ENCODE results near the gene ADTRP.

ADTRP gene

DNA sequence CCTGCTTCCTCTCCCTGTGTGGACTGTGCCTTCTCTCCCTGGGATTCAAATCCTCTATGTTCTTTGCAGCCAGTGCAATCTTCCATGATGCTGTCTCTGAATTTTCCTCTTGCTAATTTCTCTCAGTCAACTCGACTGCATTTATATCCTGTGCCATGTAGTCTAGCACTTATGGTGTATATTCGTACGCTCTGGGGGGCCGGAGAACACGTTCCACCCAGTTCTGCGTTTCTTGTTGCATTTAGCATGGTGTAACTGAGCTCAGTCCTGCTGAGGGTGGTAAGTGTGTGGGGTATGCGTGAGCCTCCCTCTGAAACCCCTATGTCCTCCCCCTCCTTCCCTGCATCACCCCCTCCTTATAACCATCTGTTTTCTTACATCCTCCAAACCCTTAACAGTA is 42.0 kb downstream of the ADTRP start:
- Histone ChIP-seq H3K36me3 (ENCODE audit: control insufficient read depth, insufficient read depth, low read length) (no peaks in the 10 kb centered on the region), H3K27me3 (ENCODE audit: control insufficient read depth, insufficient read depth, low read length) (no peaks in the 10 kb centered on the region), H3K9me3 (ENCODE audit: control insufficient read depth, insufficient read depth, low read length) (no peaks in the 10 kb centered on the region), H3K9ac (ENCODE audit: low read depth, low read length) (no peak overlapping the region), H3K4me1 (ENCODE audit: control insufficient read depth, insufficient read depth, low read length) (no peaks in the 10 kb centered on the region), H3K4me3 (ENCODE audit: low read depth, low read length) (no peak overlapping the region), H3K27ac (ENCODE audit: low read depth, low read length) (no peak overlapping the region)

DNA sequence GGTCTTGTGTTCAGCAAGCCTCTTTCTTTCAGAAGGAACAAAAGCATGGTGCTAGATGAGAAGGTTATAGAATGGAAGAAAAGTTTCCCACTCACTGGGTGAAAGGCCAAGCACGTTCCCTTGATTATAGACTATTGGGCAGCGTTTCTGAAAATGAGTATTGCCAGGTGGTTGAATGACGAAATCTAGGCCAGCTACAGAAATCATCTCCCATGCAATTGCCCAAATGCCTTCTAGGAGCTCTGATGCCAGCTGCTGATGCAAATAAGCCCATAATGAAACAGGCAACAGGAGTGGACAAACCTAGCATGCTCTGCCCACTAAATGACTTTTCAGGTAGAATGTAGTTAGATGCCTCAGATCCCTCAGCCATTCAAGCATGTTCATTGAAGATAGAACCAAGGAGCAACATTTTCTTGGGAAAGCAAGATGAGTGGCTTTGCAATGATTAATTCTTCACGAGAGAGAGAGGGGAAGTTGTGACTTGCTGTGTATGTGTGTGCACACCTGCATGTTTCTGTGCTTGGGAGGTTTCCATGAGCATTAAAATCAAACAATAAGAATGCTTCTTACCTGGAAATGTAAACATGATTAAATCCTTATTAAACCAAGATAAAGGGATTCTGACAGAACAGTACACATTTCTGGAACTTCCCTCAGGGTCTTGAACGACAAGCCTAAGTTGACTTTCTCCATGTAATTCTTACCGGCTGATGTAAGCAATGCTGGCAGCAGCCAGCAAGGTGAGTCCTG is 43.6 kb downstream of the ADTRP start:
- Histone ChIP-seq H3K4me1 (ENCODE audit: control insufficient read depth, insufficient read depth, low read length) (no peaks in the 10 kb centered on the region), H3K27me3 (ENCODE audit: control insufficient read depth, insufficient read depth, low read length) (no peaks in the 10 kb centered on the region), H3K36me3 (ENCODE audit: control insufficient read depth, insufficient read depth, low read length) (no peaks in the 10 kb centered on the region), H3K9ac (ENCODE audit: low read depth, low read length) (no peak overlapping the region), H3K9me3 (ENCODE audit: control insufficient read depth, insufficient read depth, low read length) (no peaks in the 10 kb centered on the region), H3K4me3 (ENCODE audit: low read depth, low read length) (no peak overlapping the region), H3K27ac (ENCODE audit: low read depth, low read length) (no peak overlapping the region)

DNA sequence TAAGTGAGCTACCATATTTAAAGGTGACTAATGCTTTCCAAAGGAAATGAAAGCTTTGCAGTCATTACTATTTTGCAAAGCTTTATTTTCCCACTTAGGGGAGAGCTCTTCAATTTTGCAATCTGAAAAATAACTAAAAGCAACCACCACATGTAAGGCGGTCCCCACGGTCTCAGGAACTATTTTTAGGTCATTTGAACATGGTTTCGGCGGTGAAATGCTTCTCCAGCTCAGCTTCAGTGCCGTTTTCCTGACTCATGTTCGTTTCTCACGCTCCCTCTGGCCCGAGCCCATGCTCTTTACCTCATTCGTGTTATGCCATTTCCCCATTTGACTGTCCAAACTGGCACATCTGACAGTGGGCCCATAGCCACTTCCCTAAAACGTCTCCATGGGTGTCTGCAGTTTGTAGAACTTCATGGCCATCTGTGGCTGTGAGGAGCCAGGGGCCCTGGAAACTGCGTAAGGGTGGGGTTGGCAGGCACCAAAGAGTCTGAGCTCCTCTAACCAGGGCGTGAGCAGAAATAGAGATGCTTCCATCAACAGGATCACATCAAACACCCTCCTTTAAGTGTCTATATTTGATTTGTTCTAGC is 46.5 kb downstream of the ADTRP start:
- H3K27ac ChIP-seq (ENCODE audit: low read depth, low read length): no peak overlapping the region
- H3K36me3 ChIP-seq (ENCODE audit: control insufficient read depth, insufficient read depth, low read length): no peaks in the 10 kb centered on the region
- 0 out of 2 replicates have a peak, but pooled peaks cover 7% of the 10 kb centered on the region for H3K4me1 ChIP-seq (ENCODE audit: control insufficient read depth, insufficient read depth, low read length)
- no peaks in the 10 kb centered on the region for H3K9me3 ChIP-seq (ENCODE audit: control insufficient read depth, insufficient read depth, low read length)
- H3K9ac ChIP-seq (ENCODE audit: low read depth, low read length): no peak overlapping the region
- no peaks in the 10 kb centered on the region for H3K27me3 ChIP-seq (ENCODE audit: control insufficient read depth, insufficient read depth, low read length)
- H3K4me3 ChIP-seq (ENCODE audit: low read depth, low read length): no peak overlapping the region

GRCh38 chr6:11731423-11731822 is 47.2 kb downstream of the ADTRP start:
- Histone ChIP-seq H3K9me3 (ENCODE audit: control insufficient read depth, insufficient read depth, low read length) (no peaks in the 10 kb centered on the region), H3K27ac (ENCODE audit: low read depth, low read length) (no peak overlapping the region), H3K4me3 (ENCODE audit: low read depth, low read length) (no peak overlapping the region), H3K27me3 (ENCODE audit: control insufficient read depth, insufficient read depth, low read length) (no peaks in the 10 kb centered on the region), H3K9ac (ENCODE audit: low read depth, low read length) (no peak overlapping the region), H3K36me3 (ENCODE audit: control insufficient read depth, insufficient read depth, low read length) (no peaks in the 10 kb centered on the region), H3K4me1 (ENCODE audit: control insufficient read depth, insufficient read depth, low read length) (0 out of 2 replicates have a peak, but pooled peaks cover 7% of the 10 kb centered on the region)

DNA sequence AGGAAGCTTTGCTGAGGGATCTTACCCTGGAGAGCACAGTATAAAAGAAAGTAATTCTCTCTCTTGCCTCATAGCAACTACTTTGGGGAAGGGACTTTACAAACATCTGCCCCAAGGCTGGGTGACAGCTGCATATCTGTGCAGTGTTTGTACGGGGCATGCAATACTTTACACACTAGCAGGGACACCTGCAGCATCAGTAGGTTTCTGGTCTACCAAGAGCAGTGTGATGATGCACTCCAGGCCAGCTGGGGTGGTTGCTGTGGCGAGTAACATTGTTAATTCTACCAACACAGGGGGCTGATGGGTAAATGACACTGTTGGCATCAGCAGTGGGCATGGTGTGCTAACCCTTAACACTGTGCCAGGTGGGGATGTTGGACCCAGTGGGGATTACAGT is 48.0 kb downstream of the ADTRP start:
- H3K27ac ChIP-seq (ENCODE audit: low read depth, low read length): no peak overlapping the region
- no peak overlapping the region for H3K9ac ChIP-seq (ENCODE audit: low read depth, low read length)
- no peak overlapping the region for H3K4me3 ChIP-seq (ENCODE audit: low read depth, low read length)
- H3K9me3 ChIP-seq (ENCODE audit: control insufficient read depth, insufficient read depth, low read length): no peaks in the 10 kb centered on the region
- H3K4me1 ChIP-seq (ENCODE audit: control insufficient read depth, insufficient read depth, low read length): 0 out of 2 replicates have a peak, but pooled peaks cover 7% of the 10 kb centered on the region
- H3K27me3 ChIP-seq (ENCODE audit: control insufficient read depth, insufficient read depth, low read length): no peaks in the 10 kb centered on the region
- no peaks in the 10 kb centered on the region for H3K36me3 ChIP-seq (ENCODE audit: control insufficient read depth, insufficient read depth, low read length)

DNA sequence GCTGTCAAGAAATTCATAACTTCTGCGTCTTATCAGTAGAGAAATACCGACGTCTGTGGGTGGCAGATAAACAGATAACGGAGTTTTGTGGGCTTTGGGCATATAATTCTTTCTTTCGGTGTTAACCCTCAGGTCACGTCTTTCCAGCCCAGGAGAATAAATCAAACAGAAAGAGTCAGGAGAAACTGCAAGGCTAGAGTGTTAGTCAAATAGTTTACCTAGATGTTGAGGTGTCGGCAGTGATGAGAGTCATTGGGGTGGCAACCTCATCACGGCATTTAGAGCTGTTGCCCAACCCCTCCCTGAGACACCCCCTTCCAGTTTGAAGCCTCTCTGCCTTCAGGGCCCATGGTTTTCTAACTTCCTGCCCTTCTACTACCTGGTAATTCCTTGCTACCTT is 49.5 kb downstream of the ADTRP start:
- no peaks in the 10 kb centered on the region for H3K27me3 ChIP-seq (ENCODE audit: control insufficient read depth, insufficient read depth, low read length)
- no peaks in the 10 kb centered on the region for H3K36me3 ChIP-seq (ENCODE audit: control insufficient read depth, insufficient read depth, low read length)
- H3K27ac ChIP-seq (ENCODE audit: low read depth, low read length): no peak overlapping the region
- no peak overlapping the region for H3K9ac ChIP-seq (ENCODE audit: low read depth, low read length)
- no peak overlapping the region for H3K4me3 ChIP-seq (ENCODE audit: low read depth, low read length)
- H3K4me1 ChIP-seq (ENCODE audit: control insufficient read depth, insufficient read depth, low read length): 0 out of 2 replicates have a peak, but pooled peaks cover 7% of the 10 kb centered on the region
- H3K9me3 ChIP-seq (ENCODE audit: control insufficient read depth, insufficient read depth, low read length): no peaks in the 10 kb centered on the region

DNA sequence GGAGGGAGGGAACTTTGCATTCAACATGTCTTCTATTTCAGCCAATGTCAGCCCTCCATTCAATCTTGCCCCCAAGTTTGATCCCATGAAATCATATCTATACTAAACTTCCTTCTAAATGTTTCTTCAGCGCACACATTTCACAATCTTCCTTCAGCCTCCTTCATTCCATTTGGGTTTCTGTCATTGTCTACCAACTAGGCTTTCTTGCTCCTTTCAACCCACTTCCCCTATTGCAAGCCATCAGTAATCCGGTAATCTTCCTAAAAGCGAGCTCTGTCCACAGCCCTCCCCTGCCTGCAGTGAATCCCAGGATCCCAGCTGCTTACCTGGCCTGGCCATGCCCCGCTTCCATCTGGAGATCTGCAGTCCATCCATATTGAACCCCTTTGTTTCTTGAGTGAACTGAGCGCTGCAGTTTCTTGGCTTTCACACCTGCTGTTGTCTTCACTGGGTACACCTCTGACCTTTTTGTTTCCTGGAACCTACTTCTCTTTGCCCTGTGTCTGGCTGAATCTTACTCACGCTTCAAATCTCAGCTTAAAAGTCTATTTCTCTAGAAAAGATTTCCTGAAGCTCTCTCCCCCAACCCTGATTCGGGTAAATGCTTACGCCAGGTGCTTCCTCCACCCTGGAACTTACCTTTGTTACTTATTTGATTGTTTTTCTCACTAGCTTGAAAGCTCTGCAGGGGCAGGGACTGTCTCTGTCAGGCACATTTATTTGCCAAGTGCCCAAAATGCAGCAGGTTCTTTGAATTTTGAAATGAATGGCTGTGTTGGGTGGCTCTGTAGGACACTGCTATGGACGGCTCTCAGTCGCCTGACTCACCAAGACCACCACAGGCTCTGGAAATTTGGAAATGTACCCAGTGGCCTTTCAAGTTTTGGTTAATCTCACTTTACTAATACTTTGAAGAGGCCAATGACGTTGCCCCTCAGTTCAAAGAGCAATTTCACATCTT is 50.3 kb downstream of the ADTRP start:
- Histone ChIP-seq H3K36me3 (ENCODE audit: control insufficient read depth, insufficient read depth, low read length) (no peaks in the 10 kb centered on the region), H3K4me3 (ENCODE audit: low read depth, low read length) (no peak overlapping the region), H3K4me1 (ENCODE audit: control insufficient read depth, insufficient read depth, low read length) (0 out of 2 replicates have a peak, but pooled peaks cover 7% of the 10 kb centered on the region), H3K9ac (ENCODE audit: low read depth, low read length) (no peak overlapping the region), H3K27me3 (ENCODE audit: control insufficient read depth, insufficient read depth, low read length) (no peaks in the 10 kb centered on the region), H3K9me3 (ENCODE audit: control insufficient read depth, insufficient read depth, low read length) (no peaks in the 10 kb centered on the region), H3K27ac (ENCODE audit: low read depth, low read length) (no peak overlapping the region)

GRCh38 chr6:11727346-11727997 is 51.1 kb downstream of the ADTRP start:
- no peaks in the 10 kb centered on the region for H3K9me3 ChIP-seq (ENCODE audit: control insufficient read depth, insufficient read depth, low read length)
- H3K27me3 ChIP-seq (ENCODE audit: control insufficient read depth, insufficient read depth, low read length): no peaks in the 10 kb centered on the region
- no peak overlapping the region for H3K27ac ChIP-seq (ENCODE audit: low read depth, low read length)
- no peaks in the 10 kb centered on the region for H3K36me3 ChIP-seq (ENCODE audit: control insufficient read depth, insufficient read depth, low read length)
- no peak overlapping the region for H3K9ac ChIP-seq (ENCODE audit: low read depth, low read length)
- 0 out of 2 replicates have a peak, but pooled peaks cover 7% of the 10 kb centered on the region for H3K4me1 ChIP-seq (ENCODE audit: control insufficient read depth, insufficient read depth, low read length)
- H3K4me3 ChIP-seq (ENCODE audit: low read depth, low read length): no peak overlapping the region

GRCh38 chr6:11724286-11724685 is 54.3 kb downstream of the ADTRP start:
- Histone ChIP-seq H3K36me3 (ENCODE audit: control insufficient read depth, insufficient read depth, low read length) (no peaks in the 10 kb centered on the region), H3K4me3 (ENCODE audit: low read depth, low read length) (no peak overlapping the region), H3K27me3 (ENCODE audit: control insufficient read depth, insufficient read depth, low read length) (no peaks in the 10 kb centered on the region), H3K27ac (ENCODE audit: low read depth, low read length) (no peak overlapping the region), H3K9me3 (ENCODE audit: control insufficient read depth, insufficient read depth, low read length) (no peaks in the 10 kb centered on the region), H3K9ac (ENCODE audit: low read depth, low read length) (no peak overlapping the region), H3K4me1 (ENCODE audit: control insufficient read depth, insufficient read depth, low read length) (0 out of 2 replicates have a peak, but pooled peaks cover 7% of the 10 kb centered on the region)

DNA sequence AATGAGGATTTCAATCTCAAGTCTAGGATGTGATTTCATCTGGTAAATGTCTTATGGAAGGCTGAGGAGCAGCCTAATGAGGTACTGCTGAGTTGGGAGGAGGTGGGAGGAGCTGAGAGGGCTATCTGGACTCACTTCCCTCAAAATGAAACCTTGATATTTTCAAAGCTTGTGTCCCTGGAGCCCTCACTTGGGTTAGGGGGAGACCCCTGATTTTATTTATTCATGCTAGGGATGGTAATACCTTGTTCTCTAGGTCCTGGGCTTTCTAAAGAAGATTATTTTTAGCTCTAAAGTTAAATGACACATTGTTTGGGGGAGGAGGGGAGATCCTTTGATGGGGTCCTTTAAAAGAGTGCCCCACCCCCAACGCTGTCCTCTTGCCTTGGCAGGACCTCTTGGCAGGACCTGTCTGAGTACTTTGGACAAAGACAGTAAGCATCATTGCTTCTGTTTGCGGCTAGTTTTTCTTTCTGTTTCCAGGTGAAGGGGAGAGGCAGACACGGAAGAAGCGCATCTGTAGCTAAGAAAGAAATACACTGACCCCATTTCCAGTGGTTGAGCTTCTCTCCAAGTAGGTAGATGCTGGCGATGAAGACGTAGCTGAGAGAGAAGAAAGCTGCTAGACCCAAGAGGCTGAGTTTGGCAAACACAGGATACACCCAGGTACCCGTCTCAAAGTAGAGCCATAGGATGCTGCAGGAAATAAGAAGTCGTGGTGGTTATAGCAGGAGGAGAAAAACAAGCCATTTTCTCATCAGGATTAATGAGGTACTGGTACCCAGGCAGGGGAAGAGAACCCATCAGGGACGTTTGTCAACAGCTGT is 55.6 kb downstream of the ADTRP start:
- Histone ChIP-seq H3K4me3 (ENCODE audit: low read depth, low read length) (no peak overlapping the region), H3K27me3 (ENCODE audit: control insufficient read depth, insufficient read depth, low read length) (no peaks in the 10 kb centered on the region), H3K36me3 (ENCODE audit: control insufficient read depth, insufficient read depth, low read length) (no peaks in the 10 kb centered on the region), H3K9ac (ENCODE audit: low read depth, low read length) (no peak overlapping the region), H3K27ac (ENCODE audit: low read depth, low read length) (no peak overlapping the region), H3K4me1 (ENCODE audit: control insufficient read depth, insufficient read depth, low read length) (no peaks in the 10 kb centered on the region), H3K9me3 (ENCODE audit: control insufficient read depth, insufficient read depth, low read length) (no peaks in the 10 kb centered on the region)

Data from HUES48 (cell line).